Measurements from ENCODE around the gene PRRG2.
A peak's percentile ranks its signal among the peaks of the same experiment; 100 is the strongest.
"Not testable (repeated sequence)": the region's sequence is repeated elsewhere in the genome, so short reads cannot be mapped to it uniquely, and the experiment has no call there.

The PRRG2 gene

DNA sequence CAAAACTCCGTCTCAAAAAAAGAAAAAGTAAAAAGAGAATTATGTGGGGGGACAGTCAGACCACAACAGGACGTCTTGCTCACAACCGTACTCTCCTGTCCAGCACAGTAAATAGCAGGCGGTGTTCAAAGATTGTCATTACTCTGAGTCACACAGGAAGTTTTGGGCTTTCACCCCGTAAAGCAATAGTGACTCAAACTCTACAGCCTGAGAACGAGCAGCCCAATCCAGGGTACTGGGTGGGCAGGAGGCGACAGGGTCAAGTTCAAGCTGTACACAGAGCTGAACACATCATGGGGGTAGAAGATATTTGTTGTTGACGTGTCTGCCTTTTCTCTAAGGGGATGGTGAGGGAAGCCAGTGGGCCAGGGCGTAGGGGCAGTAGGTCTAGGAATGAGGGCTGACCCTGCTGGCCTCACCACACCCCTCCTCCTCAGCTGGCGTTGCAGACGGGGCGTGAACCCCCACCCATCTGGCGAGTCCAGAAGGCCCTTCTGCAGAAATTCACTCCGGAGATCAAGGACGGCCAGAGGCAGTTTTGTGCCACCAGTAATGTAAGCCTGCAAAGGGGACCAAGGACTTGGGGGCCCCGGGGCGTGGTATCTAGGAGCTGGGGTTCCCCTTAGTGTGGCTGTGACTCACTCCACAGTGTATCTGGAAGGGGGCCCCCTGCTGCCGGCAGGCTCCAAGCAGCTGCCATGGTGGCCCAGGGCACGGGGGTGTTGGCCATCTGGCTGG lies 33.1 kb downstream of the PRRG2 start:
- no peak for DNase-seq

DNA sequence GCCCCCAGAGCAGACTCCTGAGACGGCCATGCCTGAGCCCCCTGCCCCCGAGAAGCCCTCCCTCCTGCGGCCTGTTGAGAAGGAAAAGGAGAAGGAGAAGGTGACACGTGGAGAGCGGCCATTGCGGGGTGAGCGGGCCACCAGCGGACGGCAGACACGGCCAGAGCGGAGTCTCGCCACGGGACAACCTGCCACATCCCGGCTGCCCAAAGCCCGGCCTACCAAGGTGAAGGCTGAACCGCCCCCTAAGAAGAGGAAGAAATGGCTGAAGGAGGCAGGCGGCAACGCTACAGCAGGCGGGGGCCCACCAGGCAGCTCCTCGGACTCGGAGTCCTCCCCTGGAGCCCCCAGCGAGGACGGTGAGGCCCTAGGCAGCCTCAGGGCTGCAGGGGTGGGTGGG lies 34.7 kb downstream of the PRRG2 start:
- DNase-seq = no peak

DNA sequence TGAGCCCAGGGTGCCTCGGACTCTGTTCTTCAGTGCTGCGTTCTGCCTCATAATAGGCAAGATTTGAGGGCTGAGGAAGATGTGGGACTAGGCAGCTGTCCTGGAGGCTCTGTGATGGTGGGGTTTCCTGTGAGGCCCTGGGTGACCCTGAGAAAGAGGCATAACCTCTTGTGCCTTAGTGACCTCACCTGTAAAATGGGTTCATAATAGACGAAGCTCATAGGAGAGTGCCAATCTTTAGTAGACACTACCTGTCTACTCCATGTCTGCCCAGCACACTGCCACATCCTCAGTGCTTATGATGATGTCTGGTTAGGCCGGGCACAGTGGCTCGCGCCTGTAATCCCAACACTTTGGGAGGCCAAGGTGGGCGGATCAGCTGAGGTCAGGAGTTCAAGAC lies 35.4 kb downstream of the PRRG2 start:
- DNase-seq = no peak

DNA sequence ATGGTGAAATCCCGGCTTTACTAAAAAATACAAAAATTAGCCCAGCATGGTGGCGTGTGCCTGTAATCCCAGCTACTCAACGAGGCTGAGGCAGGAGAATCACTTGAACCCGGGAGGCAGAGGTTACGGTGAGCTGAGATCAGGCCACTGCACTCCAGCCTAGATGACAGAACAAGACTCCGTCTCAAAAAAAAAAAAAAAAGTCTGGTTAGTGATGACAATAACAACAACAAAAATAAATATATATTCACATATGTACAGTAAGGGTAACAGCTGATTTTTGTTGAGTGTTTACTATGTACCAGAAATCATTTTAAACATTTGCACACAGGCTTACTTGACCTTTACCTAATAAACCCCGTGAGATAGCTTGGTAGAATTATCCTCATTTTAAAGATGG lies 35.8 kb downstream of the PRRG2 start:
- DNase-seq = no peak

DNA sequence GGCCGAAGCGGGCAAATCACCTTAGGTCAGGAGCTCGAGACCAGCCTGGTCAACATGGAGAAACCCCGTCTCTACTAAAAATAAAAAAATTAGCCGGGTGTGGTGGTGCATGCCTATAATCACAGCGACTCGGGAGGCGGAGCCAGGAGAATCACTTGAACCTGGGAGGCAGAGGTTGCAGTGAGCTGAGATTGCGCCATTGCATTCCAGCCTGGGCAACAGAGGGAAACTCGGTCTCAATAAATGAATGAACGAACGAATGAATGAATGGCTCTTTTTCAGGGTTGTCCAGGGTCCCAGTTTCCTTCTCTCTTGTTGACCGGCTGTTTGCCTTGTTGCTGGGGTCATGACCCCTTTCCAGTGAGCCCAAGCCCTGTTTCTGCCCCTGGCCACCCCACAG lies 36.7 kb downstream of the PRRG2 start:
- not testable (repeated sequence) for DNase-seq

DNA sequence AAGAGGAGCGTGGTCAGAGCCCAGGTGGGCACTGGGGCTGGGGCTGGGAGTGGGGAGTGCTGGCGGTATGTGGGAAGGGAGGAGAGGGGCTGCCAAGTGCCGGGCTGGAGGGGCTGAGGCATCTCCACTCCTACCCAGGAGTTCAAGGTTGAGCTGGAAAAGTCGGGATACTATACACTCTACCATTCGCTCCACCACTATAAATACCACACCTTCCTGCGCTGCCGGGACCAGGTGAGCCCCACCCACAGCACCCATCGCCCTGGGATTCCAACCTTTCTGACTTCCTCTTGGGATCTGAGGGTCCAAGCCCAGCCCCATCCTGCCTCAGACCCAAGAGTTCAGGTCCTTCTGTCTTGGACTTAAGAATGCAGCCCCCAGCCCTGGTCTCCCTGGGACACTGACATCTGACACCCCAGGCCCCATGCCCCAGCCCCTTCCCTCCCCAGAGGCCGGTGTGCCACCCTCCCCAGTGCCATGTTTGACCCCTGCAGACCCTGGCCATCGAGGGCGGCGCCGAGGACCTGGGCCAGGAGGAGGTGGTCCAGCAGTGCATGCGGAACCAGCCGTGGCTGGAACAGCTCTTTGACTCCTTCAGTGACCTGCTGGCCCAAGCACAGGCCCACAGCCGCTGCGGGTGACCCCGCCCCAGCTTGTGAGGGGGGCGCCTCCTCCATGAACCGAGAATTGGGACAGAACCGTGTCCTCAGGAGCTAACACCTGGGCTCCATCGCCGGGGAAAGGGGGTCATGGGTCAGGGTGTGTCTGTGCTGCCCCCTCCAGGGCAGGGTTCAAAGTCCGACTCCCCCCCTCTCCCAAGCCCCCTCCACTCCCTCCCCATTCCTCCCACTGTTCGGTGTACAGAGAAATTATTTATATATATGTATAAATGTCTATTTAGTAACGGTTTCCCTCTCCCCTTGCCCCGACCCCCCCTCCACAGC lies 44.1 kb downstream of the PRRG2 start:
- no peak for DNase-seq

DNA sequence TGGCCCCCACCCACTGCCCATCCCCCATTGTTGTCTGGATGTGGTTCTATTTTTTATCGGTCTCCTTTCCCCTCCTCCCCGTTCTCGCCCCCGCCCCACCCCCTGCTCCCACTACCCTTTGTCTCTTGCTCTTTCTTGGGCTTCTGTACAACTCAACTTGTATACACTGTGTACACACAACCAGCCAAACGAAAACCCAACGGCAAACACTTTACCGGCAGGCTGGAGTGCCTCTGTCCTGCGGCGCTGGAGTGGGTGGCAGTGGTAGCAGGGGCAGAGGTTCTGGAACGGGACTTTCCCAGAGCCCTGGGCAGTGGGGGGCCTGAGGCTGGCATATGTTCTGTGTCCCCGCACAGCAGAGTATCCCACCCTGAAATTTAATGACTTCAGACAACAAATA lies 45.1 kb downstream of the PRRG2 start:
- no peak for DNase-seq

DNA sequence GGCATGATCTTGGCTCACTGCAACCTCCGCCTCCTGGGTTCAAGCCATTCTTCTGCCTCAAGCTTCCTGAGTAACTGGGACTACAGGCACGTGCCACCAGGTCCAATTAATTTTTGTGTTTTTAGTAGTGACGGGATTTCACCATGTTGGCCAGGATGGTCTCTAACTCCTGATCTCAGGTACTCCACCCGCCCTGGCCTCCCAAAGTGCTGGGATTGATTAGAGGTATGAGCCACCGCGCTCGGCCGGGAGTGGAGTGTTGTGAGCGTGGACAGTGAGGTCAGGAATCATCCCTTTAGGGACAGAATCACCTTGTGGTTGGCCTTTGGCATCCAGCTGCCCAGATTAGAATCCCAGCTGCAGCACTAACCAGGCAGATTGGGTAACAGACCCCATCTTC lies 48.5 kb downstream of the PRRG2 start:
- DNase-seq = no peak

DNA sequence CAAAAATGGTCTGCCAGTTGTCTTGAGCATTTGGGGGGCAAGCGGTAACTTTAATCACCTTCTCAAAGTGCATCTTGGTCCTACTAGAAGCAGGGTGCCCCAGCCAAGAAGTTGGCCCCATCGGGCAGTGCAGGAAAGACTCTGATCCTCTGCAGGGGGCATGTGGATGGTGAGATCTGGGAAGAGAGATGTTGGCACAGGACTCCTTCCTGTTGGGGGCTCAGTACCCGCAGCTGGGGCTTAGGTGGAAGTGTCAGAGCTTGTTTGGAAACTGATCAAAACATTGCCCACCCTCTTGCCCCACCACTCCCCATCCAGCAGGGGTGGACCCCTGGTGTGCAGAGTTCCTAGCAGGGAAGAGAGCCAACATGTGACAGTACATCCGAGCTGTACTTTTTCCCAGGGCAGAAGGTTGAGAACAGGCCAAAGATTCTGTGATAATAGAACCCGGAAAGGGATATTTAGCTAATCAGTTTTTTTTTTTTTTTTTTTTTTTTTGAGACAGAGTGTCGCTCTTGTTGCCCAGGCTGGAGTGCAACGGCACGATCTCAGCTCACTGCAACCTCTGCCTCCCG lies 50.0 kb downstream of the PRRG2 start:
- DNase-seq = no peak

DNA sequence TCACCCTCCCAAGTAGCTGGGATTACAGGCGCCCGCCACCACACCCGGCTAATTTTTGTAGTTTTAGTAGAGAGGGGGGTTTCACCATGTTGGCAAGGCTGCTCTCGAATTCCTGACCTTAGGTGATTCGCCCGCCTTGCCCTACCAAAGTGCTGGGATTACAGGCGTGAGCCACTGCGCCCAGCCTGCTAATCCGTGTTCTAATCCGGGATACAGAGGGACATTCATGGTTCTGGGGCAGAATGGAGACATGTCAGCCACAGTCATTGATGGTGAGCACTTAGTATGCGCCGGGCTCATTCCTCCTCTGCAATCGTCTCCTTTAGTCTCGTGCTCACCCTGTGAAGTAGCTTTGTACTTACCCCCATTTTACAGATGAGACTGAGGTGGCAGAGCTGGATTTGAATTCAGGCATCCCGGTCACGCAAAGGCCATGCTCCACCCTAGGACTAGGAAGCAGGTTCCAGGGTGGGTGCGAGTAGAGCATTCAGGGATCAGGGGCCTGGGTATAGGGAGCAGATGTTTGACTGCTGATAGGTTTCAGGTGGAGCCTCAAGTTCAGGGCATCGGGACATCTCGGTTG lies 50.6 kb downstream of the PRRG2 start:
- no peak for DNase-seq

DNA sequence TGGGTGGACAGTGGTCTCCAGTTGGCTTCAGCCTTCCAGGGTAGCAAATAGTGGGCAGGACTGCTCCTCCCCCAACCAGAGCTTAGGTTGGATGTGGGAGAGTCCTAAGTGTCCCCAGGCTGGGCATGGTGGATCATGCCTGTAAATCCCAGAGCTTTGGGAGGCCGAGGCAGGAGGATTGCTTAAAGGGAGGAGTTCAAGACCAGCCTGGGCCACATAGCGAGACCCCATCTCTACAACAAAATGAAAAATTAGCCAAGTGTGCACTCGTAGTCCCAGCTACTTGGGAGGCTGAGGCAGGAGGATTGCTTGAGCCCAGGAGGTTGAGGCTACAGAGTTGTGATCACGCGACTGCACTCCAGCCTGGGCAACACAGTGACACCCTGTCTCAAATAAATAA lies 51.5 kb downstream of the PRRG2 start:
- DNase-seq = no peak

DNA sequence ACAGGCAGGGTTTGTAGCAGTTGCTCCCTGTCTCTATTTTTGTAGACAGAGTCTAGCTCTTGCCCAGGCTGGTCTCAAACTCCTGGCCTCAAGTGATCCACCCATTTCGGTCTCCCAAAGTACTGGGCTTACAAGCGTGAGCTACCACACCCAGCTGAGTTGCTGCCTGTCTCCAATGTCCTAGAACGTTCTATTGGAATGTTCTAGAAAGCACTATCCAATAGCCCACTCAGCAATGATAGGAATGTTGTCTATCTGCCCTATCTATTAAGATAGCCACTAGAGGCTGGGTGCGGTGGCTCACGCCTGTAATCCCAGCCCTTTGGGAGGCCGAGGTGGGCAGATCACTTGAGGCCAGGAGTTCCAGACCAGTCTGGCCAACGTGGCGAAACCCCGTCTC lies 52.2 kb downstream of the PRRG2 start:
- not testable (repeated sequence) for DNase-seq

DNA sequence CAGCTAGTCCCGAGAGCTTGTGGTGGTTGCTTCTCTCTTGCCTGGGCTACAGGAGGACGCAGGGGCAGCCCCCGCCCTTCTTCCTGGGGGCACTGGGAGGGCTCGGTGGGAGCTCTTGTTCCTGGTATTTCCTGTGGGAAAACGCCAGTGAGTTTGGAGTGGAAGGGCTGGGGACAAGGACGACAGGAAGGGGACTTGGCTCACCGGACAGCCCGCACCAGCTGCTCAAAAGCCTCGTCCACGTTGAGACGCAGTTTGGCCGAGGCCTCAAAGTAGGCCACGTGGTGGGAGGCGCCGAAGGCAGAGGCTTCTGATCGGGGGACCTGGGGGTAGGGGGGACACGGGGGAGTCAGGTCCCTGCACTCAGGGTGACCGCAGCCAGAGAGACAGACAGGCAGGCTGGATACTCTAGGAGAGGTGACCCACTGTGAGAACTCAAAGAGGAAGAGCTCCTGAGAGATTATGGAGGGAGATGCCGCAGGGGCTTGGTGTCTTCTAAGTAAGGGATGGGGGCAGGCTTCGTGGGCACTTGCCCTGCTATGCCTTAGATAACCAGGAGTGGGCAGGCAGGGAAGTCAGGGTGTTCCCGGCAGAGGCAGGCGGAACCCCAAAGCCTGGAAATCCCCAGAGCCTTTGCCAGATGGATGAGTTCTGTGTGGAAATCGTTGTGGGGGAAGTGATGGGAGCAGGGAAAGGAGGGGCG lies 54.6 kb downstream of the PRRG2 start:
- no peak for DNase-seq

DNA sequence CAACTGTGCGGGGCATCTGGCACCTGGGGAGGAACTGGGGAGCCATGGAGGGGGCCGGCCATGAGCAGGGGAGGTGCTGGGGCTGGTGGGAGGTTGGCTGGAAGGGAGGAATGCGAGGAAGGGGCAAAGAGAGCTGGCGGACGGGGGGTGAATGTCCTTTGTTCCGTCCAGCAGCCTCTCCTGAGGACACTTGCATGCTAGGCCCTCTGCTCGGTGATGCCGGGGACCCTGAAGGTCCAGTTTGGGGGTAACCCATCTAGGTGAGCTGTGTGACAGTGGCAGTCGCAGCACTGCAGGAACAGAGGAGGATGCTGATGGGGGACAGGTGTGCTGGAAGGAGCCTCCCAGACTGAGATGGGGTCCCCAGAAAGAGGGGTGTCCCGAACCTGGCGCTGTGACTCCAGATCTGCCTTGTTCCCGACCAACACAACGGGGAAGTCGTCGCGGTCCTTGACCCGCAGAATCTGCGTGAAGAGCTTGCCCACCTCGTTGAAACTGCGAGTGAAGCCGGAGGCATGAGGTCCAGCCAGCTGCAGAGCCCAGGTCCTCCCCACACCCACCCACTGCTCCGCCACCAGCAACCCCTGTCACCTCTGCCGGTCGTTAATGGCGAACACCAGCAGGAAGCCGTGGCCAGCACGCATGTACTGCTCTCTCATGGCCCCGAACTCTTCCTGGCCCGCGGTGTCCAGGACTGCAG lies 55.3 kb downstream of the PRRG2 start:
- DNase-seq = no peak

DNA sequence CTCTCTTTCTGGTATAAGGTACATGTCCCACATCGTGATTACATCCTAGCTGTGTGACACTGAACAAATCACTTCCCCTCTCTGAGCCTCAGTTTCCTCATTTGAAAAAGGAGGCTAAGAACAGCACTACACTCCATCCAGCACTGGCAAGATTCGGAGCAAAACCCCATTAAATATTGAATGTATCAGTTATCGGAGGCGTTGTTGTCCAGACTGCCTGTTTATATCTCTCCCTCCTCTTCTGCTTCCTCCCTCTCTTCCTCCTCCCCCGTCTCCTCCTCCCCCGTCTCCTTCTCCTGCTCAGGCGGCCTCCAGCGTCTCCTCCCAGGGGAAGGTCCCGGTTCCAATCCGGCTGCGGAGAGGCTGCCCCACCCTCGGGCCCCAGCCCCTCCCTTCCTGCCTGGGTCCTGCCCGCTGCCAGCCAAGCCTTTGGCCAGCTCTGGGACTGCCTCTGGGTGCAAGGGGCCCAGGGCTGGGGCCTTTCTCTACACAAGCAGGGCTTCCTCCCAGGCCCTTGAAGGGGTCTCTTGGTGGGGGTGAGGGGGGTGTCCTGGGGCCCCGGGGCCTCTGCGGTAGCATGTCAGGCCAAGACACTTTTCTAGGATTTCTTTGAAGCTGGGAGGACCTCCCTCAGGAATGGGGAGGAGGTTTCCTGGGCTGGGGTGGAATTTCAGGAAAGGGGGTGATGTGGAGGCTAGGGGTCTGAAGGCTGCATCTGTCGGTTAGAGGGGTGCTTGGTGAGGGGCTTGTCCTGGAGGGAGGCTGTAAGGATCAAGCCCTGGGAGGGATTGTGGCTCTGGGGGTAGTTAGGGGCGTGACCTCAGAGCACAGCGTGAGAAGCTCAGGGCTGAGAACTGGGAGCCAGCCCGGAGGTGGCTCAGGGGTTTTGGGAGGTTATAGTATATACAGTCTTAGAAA lies 57.0 kb downstream of the PRRG2 start:
- no peak for DNase-seq

DNA sequence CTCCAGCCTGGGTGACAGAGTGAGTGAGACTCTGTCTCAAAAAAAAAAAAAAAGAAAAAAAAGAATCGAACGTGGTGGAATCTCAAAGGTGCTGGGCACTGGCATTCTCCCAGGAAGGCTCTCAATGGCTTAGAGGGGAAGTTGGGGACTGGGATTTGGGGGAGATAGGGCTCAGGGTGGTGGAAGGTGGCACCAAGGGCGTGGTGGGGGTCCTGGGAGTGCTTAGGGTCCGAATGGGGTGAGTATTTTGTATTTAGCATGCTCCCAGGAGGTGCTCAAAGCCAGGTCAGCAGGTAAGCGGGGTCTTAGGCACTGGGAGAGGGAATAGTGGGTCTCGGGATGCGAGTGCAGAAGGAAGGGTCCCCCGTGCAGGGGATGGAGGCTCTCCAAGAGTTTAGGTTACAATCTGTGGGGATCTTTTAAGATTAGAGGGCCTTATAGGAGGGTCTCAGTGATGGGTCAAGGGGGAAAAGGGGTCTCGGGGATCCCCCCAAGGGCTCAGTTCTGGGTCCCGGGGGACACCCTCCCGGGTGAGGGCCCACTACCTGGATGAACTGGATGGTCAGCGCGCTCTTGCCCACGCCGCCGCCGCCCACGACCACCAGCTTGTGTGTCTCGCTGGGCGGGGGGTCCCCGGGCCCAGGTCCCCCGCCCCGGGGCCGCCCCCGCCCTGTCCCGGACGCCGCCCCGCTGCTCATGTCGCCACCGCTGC lies 58.4 kb downstream of the PRRG2 start:
- no peak for DNase-seq

DNA sequence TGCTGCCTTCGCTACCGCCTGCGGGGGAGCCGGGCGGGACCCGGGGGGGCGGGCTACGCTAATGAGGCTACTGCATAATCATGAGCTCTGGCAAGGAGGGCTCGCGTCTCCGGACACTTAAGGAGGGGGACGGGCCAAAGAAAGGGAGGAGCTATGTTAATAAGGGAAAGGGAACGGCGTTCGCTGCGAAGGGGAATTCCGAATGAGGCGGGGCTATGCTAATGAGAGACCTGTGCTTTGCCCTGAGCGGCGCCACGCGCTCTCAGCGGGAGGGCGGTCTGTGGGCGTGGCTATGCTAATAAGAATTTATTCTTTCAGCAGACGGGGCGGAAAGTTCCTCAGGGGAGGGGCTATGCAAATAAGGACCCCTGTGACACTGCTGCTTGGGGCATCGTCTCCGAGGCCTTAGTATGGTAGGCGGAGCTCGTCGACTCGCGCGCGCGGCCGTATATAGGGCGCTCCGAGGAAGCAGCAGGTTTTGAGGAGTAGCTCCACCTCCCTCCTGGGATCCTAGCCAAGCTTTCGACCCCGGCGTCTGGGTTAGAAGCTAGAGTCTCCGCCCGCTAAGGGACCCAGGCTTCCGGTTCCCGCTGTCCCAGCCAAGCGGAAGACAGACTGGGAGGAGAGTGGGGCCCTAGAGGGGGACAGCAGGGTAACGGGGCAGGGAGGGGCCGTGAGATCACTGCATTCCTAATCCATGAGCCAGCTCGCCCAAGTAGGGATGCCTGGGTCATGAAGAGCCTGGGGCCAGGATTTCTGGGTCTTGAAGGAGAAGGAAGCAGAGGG lies 59.2 kb downstream of the PRRG2 start, which contains the start of gene RRAS:
TSS of gene RRAS (minus strand) at position 31 of the 786 bp plus-strand sequence. CDS start 45 bp downstream, outside the sequence.
- DNase-seq = peak; percentile 100

Measured in CD4-positive, alpha-beta T cell treated with Interferon gamma for 1 hour (primary cell).